H54 (cell line): ENCODE results near the gene CASP1.
"Not testable (repeated sequence)": the region's sequence is repeated elsewhere in the genome, so short reads cannot be mapped to it uniquely, and the experiment has no call there.

ENCODE experiments used
- DNase-seq: peaks from one replicate; pipeline ENCODE4 v3.0.0; 2011; ENCODE audit warnings: low spot score, mixed read lengths; ENCODE audit not compliant: insufficient read length
- FAIRE-seq: peaks from 3 replicates; lab custom pipeline; 2011; peaks lifted over from hg19 to GRCh38; lab: Jason Lieb, UNC
- POLR2A ChIP-seq: IDR thresholded peaks from 2 replicates; pipeline ENCODE4 v1.6.1; 2011; ENCODE audit warnings: low read depth, mild to moderate bottlenecking, low read length

CASP1 gene

DNA sequence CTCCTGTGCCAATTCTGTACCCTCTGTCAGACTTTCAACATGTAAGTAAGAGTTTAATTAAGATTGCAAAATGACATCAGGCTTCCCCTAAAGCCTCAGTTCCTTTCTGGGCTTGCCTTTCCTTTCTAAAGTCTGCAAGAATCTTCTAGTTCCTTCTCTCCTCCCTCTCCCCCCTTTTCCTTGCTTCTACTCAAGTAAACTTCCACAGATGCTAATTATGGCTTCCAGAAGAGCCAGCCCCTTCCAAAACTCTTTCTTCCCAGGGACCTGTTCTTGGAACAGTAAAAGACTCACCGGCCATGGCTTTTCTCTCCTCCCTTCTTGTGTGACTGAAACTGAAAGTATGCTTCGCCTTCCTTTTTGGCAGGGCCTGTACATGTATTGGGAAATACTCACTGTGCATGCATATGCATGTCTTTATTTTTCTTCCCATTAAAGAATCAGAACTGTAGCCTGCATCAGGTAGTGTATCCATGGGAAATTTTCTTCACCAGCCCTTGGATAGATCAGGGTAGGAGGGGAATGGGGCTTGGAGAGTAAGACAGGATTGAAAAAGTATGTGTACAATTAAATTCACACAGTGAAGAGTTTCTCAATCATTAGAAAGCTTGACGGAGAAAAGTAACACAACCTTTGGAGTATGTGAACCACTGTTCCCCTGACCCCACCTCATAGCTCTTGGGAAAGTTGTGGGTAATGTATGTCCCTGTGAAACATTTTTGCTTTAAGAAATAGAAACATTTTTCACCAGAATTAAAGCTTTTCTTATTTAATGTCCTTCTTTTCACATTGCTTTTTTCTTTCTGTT lies at the start of gene CASP1:
TSS of gene CASP1 (minus strand) at position 332 of the 808 bp plus-strand sequence. CDS start at position 301, 31 bp downstream.
- DNase-seq: no peak
- FAIRE-seq: peak; percentile 50

DNA sequence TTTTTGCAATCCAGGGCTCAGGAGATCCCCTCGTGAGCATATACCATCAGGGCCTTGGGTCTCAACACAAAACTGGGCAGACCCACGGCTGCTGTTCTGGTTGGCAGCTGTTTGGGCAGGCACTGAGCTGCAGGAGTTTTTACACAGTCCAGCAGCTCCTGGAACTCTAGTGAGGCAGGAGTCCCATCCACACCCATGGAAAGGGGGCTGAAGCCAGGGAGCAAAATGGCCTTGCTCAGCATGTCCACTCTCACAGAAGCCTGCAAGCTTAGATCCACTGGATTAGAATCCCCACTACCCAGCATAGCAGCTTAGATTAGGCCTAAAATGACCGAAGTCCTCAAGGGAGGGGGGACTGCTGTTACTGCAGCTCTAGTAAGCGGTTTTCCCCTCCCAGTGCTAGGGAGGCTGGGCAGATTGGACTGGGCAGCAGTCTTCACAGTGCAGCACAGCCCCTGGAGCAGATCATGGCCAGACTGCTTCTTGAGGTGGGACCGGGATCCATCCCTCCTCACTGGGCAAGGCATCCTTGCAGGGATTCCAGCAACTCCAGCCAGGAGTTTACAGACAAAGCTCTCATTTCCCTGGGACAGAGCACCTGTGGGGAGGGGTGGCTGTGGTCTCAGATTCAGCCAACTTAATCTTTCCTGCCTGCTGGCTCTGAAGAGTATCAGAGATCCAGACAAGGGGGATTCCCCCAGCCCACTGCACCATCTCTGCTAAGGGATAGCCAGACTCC lies 46.6 kb upstream of the CASP1 start:
- no peak for FAIRE-seq
- DNase-seq: no peak
- TF ChIP-seq POLR2A: no peak

More for the DNA sequence above, at the start of gene CASP1:
- no peak for TF ChIP-seq POLR2A

GRCh38 chr11:105080171-105080906 lies 45.4 kb upstream of the CASP1 start:
- not testable (repeated sequence) for DNase-seq
- peak; percentile 41 for FAIRE-seq

GRCh38 chr11:105078283-105078682 lies 43.3 kb upstream of the CASP1 start:
- no peak for TF ChIP-seq POLR2A
- FAIRE-seq: no peak
- no peak for DNase-seq

- not testable (repeated sequence) for DNase-seq, FAIRE-seq
These were observed 42.3 kb upstream of the CASP1 start for GRCh38 chr11:105077141-105077790.

- no peak for FAIRE-seq
- no peak for TF ChIP-seq POLR2A
These were observed 39.2 kb upstream of the CASP1 start for GRCh38 chr11:105074166-105074530.

GRCh38 chr11:105073456-105074165 lies 38.7 kb upstream of the CASP1 start:
- FAIRE-seq (no peak), DNase-seq (no peak)
- TF ChIP-seq POLR2A: no peak

More at GRCh38 chr11:105074166-105074530, 39.2 kb upstream of the CASP1 start:
- DNase-seq: no peak

DNA sequence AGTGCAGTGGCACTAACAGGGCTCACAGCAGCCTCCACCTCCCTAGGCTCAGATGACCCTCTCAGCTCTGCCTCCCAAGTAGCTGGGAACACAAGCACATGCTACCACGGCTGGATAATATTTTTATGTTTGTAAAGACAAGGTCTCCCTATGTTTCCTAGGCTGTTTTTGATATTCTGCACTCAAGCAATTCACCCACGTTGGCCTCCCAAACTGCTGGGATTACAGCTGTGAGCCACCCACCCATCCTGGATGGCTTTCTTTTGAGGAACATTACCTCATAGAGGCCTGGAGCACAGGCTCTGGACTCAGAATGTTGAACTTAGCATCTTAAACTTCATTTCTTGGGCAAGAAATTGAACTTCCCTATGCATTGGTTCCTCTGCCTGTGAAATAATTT lies 37.1 kb upstream of the CASP1 start:
- DNase-seq, FAIRE-seq: not testable (repeated sequence)

DNA sequence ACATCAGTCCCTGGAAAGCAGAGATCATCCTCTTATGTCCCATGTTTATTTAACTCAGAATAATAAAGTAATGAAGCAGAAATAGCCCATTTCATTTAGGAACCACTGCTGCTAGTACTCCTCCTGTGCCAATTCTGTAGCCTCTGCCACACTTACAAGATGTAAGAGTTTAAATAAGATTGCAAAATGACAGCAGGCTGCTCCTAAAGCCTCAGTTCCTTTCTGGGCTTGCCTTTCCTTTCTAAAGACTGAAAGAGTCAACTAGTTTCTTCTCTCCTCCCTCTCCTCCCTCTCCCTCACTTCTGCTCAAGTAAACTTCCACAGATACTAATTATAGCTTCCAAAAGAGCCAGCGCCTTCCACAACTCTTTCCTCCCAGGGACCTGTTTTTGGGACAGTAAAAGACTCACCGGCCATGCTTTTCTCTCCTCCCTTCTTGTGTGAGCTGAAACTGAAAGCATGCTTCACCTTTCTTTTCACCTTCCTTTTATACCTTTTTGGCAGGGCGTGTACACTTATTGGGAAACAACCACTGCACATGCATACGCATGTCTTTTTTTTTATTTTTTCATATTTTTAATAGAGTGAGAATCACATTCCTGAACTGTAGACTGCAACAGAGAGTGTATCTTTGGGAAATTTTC lies 36.3 kb upstream of the CASP1 start:
- TF ChIP-seq POLR2A: no peak
- DNase-seq (no peak), FAIRE-seq (no peak)

DNA sequence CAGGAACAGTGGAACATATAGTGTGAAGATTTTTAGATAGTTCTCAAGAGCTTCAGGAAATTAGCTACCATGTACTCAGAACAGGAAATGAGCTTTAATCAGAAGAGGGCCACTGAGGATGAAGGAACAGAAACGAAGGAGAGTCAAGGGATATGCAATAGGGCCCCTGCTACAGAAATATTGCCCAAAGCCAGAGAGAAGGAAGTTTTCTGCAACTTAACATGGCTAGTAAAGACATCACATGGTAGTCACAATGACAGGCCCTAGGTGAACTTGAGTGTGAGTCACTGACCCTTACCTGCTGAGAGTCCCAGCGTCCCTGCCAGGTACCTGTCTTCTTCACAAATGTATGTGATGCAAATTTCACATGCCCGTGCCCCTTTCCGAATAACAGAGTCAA lies 35.4 kb upstream of the CASP1 start:
- FAIRE-seq (no peak), DNase-seq (no peak)
- no peak for TF ChIP-seq POLR2A

DNA sequence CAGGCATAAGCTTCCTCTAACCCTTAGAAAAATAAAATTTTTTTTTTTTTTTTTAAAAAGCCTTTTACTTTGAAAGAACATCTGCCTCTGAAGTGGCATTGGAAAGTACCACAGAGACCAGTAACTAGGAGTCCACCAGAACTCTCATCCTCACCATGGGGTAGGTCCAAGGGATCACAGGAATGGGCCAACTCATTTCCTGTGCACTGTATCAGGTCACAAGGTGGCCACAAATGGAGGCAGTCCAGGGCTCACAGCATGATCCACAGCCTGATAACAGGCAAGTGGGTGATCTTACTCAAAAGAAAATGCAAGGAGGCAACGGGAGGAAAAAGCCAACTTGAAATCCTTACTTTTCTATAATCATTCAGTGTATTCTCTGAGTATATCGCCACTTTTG lies 34.8 kb upstream of the CASP1 start:
- DNase-seq: not testable (repeated sequence)
- peak; percentile 66 for FAIRE-seq

DNA sequence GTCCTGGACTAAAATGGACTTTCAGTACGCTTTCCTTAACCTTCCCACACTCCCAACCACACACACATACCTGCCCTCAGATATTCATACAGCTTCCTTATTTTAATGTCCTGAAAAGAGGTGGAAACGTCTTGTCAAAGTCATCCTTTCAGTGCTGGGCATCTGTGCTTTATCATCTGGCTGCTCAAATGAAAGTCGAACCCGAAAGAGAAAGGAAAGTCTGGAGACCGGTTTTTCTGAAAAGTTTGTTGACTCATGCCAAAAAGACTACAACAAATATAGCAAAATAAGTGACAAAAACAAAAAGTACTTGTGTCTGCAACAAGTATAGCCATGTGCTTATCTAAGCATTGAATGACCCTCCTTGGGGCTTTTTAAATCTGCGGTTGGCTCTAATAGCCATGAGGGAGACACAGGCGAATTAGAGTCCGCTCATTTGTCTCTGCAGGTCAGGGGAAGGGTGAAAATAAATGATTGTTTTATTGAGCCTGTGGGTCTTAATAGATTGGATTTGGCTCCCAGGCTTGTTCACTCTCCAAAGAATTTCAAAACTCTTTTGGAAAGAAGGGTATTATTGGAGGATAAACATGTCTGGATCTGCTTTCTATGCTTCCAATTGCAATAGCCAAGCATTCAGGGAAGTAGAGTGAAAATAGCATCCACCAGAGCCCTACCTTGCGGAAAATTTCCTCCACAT lies 28.4 kb upstream of the CASP1 start:
- DNase-seq, FAIRE-seq: not testable (repeated sequence)
